Neuronal stem cell (in vitro differentiated cells): ENCODE results near the gene GLDC.
"Not testable (repeated sequence)": the region's sequence is repeated elsewhere in the genome, so short reads cannot be mapped to it uniquely, and the experiment has no call there.

Experiments used
- DNase-seq: peaks from one replicate; pipeline ENCODE4 v3.0.0-alpha.2; 2013; ENCODE audit warnings: low spot score
- H2AFZ ChIP-seq: one replicate; pipeline ENCODE4 v1.6.1; 2013; ENCODE audit warnings: mild to moderate bottlenecking, low read length, inconsistent platforms
- H2AK5ac ChIP-seq: 2 replicates; pipeline ENCODE4 v1.6.1; 2013; ENCODE audit warnings: low read depth, mild to moderate bottlenecking, inconsistent platforms, low read length, moderate library complexity, mixed read lengths
- H2BK120ac ChIP-seq: 2 replicates; pipeline ENCODE4 v1.6.1; 2013; ENCODE audit warnings: low read depth, mild to moderate bottlenecking, inconsistent platforms, low read length, moderate library complexity, mixed read lengths
- H2BK12ac ChIP-seq: one replicate; pipeline ENCODE4 v1.6.1; 2013; ENCODE audit warnings: low read length, inconsistent platforms
- H2BK15ac ChIP-seq: 2 replicates; pipeline ENCODE4 v1.6.1; 2013; ENCODE audit warnings: mild to moderate bottlenecking, low read length, inconsistent platforms, mixed read lengths
- H2BK5ac ChIP-seq: one replicate; pipeline ENCODE4 v1.6.1; 2013; ENCODE audit warnings: inconsistent platforms, mild to moderate bottlenecking, low read length, moderate library complexity
- H3K14ac ChIP-seq: one replicate; pipeline ENCODE4 v1.6.1; 2013; ENCODE audit warnings: low read length, inconsistent platforms
- H3K18ac ChIP-seq: 2 replicates; pipeline ENCODE4 v1.6.1; 2013; ENCODE audit warnings: low read length, inconsistent platforms
- H3K23ac ChIP-seq: 2 replicates; pipeline ENCODE4 v1.6.1; 2013; ENCODE audit warnings: low read depth, mild to moderate bottlenecking, mixed read lengths, low read length, inconsistent platforms; ENCODE audit not compliant: poor library complexity
- H3K27ac ChIP-seq: replicated peaks from 3 replicates; pipeline ENCODE4 v1.5.1; 2013; ENCODE audit warnings: low read length, inconsistent platforms
- H3K27me3 ChIP-seq, 3 experiments: 2 replicates each; pipeline ENCODE4 v1.6.1; 2013; ENCODE audit warnings: low read length in 3 of 3, mild to moderate bottlenecking in 2 of 3, inconsistent platforms in 1 of 3, low read depth in 1 of 3, mixed read lengths in 1 of 3, moderate library complexity in 1 of 3; ENCODE audit not compliant: control insufficient read depth in 3 of 3, insufficient read depth in 3 of 3
- H3K36me3 ChIP-seq, 2 donors: replicated peaks in 1 of 2; 2 replicates each; pipeline ENCODE4 v1.6.1; 2013; ENCODE audit warnings: low read length in 2 of 2; ENCODE audit not compliant: control insufficient read depth in 2 of 2, insufficient read depth in 2 of 2
- H3K4ac ChIP-seq: 2 replicates; pipeline ENCODE4 v1.6.1; 2013; ENCODE audit warnings: inconsistent platforms, mild to moderate bottlenecking, low read length, moderate library complexity
- H3K4me1 ChIP-seq, 2 donors: 1 replicate in 1 of 2; 2 replicates in 1 of 2; pipeline ENCODE4 v1.6.1; 2013; ENCODE audit warnings: low read length in 2 of 2, low read depth in 1 of 2; ENCODE audit not compliant: control insufficient read depth in 2 of 2, insufficient read depth in 1 of 2
- H3K4me2 ChIP-seq: one replicate; pipeline ENCODE4 v1.6.1; 2013; ENCODE audit warnings: mild to moderate bottlenecking, low read length, inconsistent platforms; ENCODE audit not compliant: insufficient read depth, poor library complexity, severe bottlenecking
- H3K4me3 ChIP-seq, 2 donors: 2 replicates each; pipeline ENCODE4 v1.5.1; 2013; ENCODE audit warnings: low read length in 2 of 2, mild to moderate bottlenecking in 2 of 2, inconsistent platforms in 1 of 2, moderate library complexity in 1 of 2
- H3K79me1 ChIP-seq: one replicate; pipeline ENCODE4 v1.6.1; 2013; ENCODE audit warnings: low read depth, mild to moderate bottlenecking, inconsistent platforms, low read length, moderate library complexity
- H3K9ac ChIP-seq: one replicate; pipeline ENCODE4 v1.6.1; 2013; ENCODE audit warnings: mild to moderate bottlenecking, low read depth, low read length, inconsistent platforms; ENCODE audit not compliant: poor library complexity
- H3K9me3 ChIP-seq, 2 donors: replicated peaks in 1 of 2; 2 replicates each; pipeline versions ENCODE3 to v1.6.1; 2013; ENCODE audit warnings: low read length in 2 of 2, mild to moderate bottlenecking in 2 of 2, inconsistent platforms in 1 of 2, low read depth in 1 of 2, mixed read lengths in 1 of 2, moderate library complexity in 1 of 2; ENCODE audit not compliant: control insufficient read depth in 2 of 2, insufficient read depth in 1 of 2
- H4K8ac ChIP-seq: one replicate; pipeline ENCODE4 v1.6.1; 2013; ENCODE audit warnings: low read depth, mild to moderate bottlenecking, inconsistent platforms, low read length, moderate library complexity
- H4K91ac ChIP-seq: one replicate; pipeline ENCODE4 v1.6.1; 2013; ENCODE audit warnings: low read length, low read depth, mild to moderate bottlenecking, inconsistent platforms; ENCODE audit not compliant: poor library complexity
- WGBS, 2 donors: extraction: QIAGEN DNeasy Blood & Tissue Kit; methylation state at CpG; one replicate each; pipeline ENCODE4 v1.1.7; 2013; ENCODE audit warnings: missing lambda C conversion rate in 2 of 2, mixed read lengths in 1 of 2; ENCODE audit not compliant: insufficient read length in 2 of 2, insufficient replicate concordance in 1 of 2; ENCODE audit errors: extremely low coverage in 2 of 2; 5-methylcytosine and 5-hydroxymethylcytosine counted together

Gene GLDC

DNA sequence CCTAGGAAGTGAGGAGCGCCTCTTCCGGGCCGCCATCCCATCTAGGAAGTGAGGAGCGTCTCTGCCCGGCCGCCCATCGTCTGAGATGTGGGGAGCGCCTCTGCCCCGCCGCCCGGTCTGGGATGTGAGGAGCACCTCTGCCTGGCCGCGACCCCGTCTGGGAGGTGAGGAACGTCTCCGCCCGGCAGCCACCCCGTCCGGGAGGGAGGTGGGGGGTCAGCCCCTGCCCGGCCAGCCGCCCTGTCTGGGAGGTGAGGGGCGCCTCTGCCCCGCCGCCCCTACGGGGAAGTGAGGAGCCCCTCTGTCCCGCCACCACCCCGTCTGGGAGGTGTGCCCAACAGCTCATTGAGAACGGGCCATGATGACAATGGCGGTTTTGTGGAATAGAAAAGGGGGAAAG is 22.7 kb downstream of the GLDC start:
- not testable (repeated sequence) for DNase-seq, H3K27ac ChIP-seq, H3K23ac ChIP-seq, H3K9ac ChIP-seq, H3K18ac ChIP-seq, H2BK12ac ChIP-seq, H3K79me1 ChIP-seq, H3K4ac ChIP-seq, H4K8ac ChIP-seq, H2AFZ ChIP-seq, H3K4me3 ChIP-seq, H2BK5ac ChIP-seq, H3K14ac ChIP-seq, H2BK15ac ChIP-seq, H3K27me3 ChIP-seq, H3K4me2 ChIP-seq, H2AK5ac ChIP-seq, H4K91ac ChIP-seq, H2BK120ac ChIP-seq
- H3K4me1 ChIP-seq, result peaks cover 7 to 11% of the 10 kb centered on the region in 2 donors
- WGBS, 2 donors, result no CpG with 5 or more reads among the region's 29 CpGs
- peaks cover 1 to 18% of the 10 kb centered on the region in 2 donors for H3K9me3 ChIP-seq
- peaks cover 4 to 50% of the 10 kb centered on the region in 2 donors for H3K36me3 ChIP-seq

DNA sequence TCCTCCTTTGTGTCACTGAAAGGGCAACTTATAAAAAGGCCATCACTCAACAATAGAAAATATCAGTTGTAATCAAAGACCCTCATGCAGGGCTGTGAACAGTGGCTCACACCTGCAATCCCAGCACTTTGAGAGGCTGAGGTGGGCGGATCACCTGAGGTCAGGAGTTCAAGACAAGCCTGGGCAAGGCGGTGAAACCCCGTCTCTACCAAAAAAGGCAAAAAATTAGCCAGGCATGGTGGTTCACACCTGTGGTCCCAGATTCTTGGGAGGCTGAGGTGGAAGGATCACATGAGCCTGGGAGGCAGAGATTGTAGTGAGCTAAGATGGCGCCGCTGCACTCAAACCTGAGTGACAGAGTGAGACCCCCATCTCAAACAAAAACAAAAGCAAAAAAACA is 24.7 kb downstream of the GLDC start:
- H4K91ac ChIP-seq, result no peak overlapping the region
- no peaks in the 10 kb centered on the region for H3K27me3 ChIP-seq
- H3K9ac ChIP-seq, result no peak overlapping the region
- H3K9me3 ChIP-seq, result peaks cover 1 to 18% of the 10 kb centered on the region in 2 donors
- H4K8ac ChIP-seq, result no peak overlapping the region
- no peak overlapping the region for H3K18ac ChIP-seq
- no peak overlapping the region for H2AK5ac ChIP-seq
- H2BK5ac ChIP-seq, result no peak overlapping the region
- H3K4me3 ChIP-seq, result no peak overlapping the region
- H3K14ac ChIP-seq, result no peak overlapping the region
- H2BK12ac ChIP-seq, result no peak overlapping the region
- peaks cover 6% of the 10 kb centered on the region for H3K79me1 ChIP-seq
- no peak overlapping the region for H2AFZ ChIP-seq
- no peak for DNase-seq
- H3K27ac ChIP-seq, result no peak overlapping the region
- H3K4me2 ChIP-seq, result no peak overlapping the region
- peaks cover 6 to 20% of the 10 kb centered on the region in 2 donors for H3K4me1 ChIP-seq
- no peak overlapping the region for H3K4ac ChIP-seq
- H2BK15ac ChIP-seq, result no peak overlapping the region
- no peak overlapping the region for H3K23ac ChIP-seq
- no CpG with 5 or more reads among the region's 5 CpGs for WGBS, 2 donors
- H3K36me3 ChIP-seq, result peaks cover 6 to 60% of the 10 kb centered on the region in 2 donors
- H2BK120ac ChIP-seq, result no peak overlapping the region

DNA sequence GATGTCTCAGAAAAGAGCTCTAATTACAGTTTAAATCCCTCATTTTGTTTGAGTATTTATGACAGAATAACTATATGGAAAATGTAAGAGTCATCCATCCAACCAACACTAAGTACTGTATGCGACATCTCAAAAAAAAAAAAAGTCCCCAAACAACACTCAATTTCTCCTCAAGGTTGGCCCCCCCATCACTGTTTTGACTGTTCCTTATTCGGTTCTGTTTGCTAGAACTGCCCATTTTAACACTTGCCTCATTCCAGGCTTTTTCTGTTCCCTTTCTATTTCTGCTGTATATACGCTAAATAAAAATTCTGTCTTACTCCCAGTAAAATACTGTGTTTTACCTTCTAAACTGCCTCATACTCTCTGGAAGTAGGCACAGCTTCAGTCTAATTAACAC is 25.2 kb downstream of the GLDC start:
- H3K14ac ChIP-seq, result no peak overlapping the region
- H2BK120ac ChIP-seq, result no peak overlapping the region
- H3K23ac ChIP-seq, result no peak overlapping the region
- no peak overlapping the region for H2AK5ac ChIP-seq
- H3K9ac ChIP-seq, result no peak overlapping the region
- H3K4me1 ChIP-seq, result peaks cover 3 to 20% of the 10 kb centered on the region in 2 donors
- H4K8ac ChIP-seq, result no peak overlapping the region
- H3K18ac ChIP-seq, result no peak overlapping the region
- DNase-seq, result no peak
- H4K91ac ChIP-seq, result no peak overlapping the region
- no peak overlapping the region for H2BK5ac ChIP-seq
- peaks cover 6 to 59% of the 10 kb centered on the region in 2 donors for H3K36me3 ChIP-seq
- H2BK15ac ChIP-seq, result no peak overlapping the region
- H3K27me3 ChIP-seq, result no peaks in the 10 kb centered on the region
- WGBS, 2 donors, result no CpG with 5 or more reads among the region's 3 CpGs
- H2AFZ ChIP-seq, result no peak overlapping the region
- H3K9me3 ChIP-seq, result peaks cover 1 to 18% of the 10 kb centered on the region in 2 donors
- H3K79me1 ChIP-seq, result peaks cover 7% of the 10 kb centered on the region
- no peak overlapping the region for H3K4me3 ChIP-seq
- H3K4me2 ChIP-seq, result no peak overlapping the region
- H2BK12ac ChIP-seq, result no peak overlapping the region
- H3K27ac ChIP-seq, result no peak overlapping the region
- H3K4ac ChIP-seq, result no peak overlapping the region

GRCh38 chr9:6619909-6620308 is 25.6 kb downstream of the GLDC start:
- Histone ChIP-seq H3K18ac (no peak overlapping the region), H3K14ac (no peak overlapping the region), H3K4me1 (peaks cover 0 to 20% of the 10 kb centered on the region in 2 donors), H2AK5ac (no peak overlapping the region), H3K4me3 (no peak overlapping the region), H2BK12ac (no peak overlapping the region), H2AFZ (no peak overlapping the region), H3K4me2 (no peak overlapping the region), H3K36me3 (peaks cover 6 to 59% of the 10 kb centered on the region in 2 donors), H2BK15ac (no peak overlapping the region), H2BK120ac (no peak overlapping the region), H3K9ac (no peak overlapping the region), H3K9me3 (peaks cover 1 to 15% of the 10 kb centered on the region in 2 donors), H3K4ac (no peak overlapping the region), H4K8ac (no peak overlapping the region), H2BK5ac (no peak overlapping the region), H4K91ac (no peak overlapping the region), H3K79me1 (peaks cover 7% of the 10 kb centered on the region), H3K27me3 (no peaks in the 10 kb centered on the region), H3K27ac (no peak overlapping the region), H3K23ac (no peak overlapping the region)
- DNase-seq, result no peak
- WGBS, 2 donors, result no CpG with 5 or more reads among the region's 6 CpGs
